Measurements from ENCODE around the gene RUNDC3A.

DNA sequence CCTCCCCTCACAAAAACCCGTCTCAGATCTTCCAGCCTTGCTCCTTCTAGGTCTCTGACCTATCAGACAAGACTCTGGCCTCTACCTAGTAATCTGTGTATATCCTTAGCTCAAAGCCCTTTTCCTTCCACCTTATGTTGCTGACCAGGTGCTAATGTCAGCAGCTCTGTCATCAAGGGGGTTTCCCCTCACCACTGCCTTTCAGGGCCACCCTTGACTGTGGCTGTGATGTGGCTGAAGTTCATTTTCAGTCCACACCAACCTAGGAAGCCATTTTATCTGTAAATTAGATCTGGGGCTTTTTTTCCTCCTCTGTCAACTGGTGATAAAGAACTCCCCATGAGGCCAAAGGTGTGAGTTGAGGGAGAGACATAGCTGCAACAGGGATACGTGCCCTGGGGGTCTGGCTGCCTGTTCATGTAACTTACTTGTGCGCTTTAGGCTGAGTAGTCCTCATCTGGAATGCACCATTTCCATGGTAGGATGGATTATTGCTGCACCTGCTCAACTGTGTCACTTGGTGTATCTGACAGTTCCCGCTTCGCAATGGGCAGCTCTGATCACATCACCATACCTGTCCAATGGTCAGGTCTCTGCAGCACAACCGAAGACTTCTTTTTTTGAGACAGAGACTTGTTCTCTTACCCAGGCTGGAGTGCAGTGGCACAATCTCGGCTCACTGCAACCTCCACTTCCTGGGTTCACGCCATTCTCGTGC, 14.7 kb upstream of the RUNDC3A start:
- TF ChIP-seq, protein P1, sequence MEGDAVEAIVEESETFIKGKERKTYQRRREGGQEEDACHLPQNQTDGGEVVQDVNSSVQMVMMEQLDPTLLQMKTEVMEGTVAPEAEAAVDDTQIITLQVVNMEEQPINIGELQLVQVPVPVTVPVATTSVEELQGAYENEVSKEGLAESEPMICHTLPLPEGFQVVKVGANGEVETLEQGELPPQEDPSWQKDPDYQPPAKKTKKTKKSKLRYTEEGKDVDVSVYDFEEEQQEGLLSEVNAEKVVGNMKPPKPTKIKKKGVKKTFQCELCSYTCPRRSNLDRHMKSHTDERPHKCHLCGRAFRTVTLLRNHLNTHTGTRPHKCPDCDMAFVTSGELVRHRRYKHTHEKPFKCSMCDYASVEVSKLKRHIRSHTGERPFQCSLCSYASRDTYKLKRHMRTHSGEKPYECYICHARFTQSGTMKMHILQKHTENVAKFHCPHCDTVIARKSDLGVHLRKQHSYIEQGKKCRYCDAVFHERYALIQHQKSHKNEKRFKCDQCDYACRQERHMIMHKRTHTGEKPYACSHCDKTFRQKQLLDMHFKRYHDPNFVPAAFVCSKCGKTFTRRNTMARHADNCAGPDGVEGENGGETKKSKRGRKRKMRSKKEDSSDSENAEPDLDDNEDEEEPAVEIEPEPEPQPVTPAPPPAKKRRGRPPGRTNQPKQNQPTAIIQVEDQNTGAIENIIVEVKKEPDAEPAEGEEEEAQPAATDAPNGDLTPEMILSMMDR (IDR thresholded peaks at IDR 0.05; ENCODE audit: low read depth, low read length), result no peak
- TF ChIP-seq EZH2phosphoT487 (IDR thresholded peaks at IDR 0.05; ENCODE audit: low read depth), result no peak

Data from OCI-LY3 (cell line).